OCI-LY7 (cell line): ENCODE results near the gene FAM171A1. TPM values are rescaled to one million over a fixed set of nuclear protein-coding genes. Genes with fewer than 3 reads are reported as not detected.

Source experiments
- BruUV-seq: library from RNA; stranded (reverse); fragments of 400-500 nt; replicated peaks from 2 replicates; lab custom pipeline; 2021; lab: Mats Ljungman, UMichigan
- CTCF ChIA-PET: fragments of 300-600 bp; sonication (Branson Sonifier 250); formaldehyde crosslinking; loops from one replicate; lab custom pipeline; 2022; ENCODE audit warnings: antibody characterized with exemption; ENCODE audit not compliant: unreplicated experiment; lab: Charles Lee
- POLR2A ChIA-PET: fragments of 300-600 bp; sonication (Branson Sonifier 250); formaldehyde crosslinking; loops from one replicate; lab custom pipeline; 2022; ENCODE audit warnings: antibody characterized with exemption; lab: Charles Lee
- DNase-seq: peaks from one replicate; pipeline ENCODE4 v3.0.0-alpha.2; 2015; ENCODE audit warnings: low spot score
- H2AFZ ChIP-seq: fragments of 200-600 bp; sonication (generic), shearing (Covaris generic); 2 replicates; pipeline ENCODE4 v1.6.1; 2014; ENCODE audit warnings: mild to moderate bottlenecking, antibody characterized with exemption, low read length, moderate library complexity
- H3K27ac ChIP-seq: fragments of 200-600 bp; sonication (generic); 2 replicates; pipeline ENCODE4 v1.5.1; 2014; ENCODE audit warnings: mixed run types, low read depth, mild to moderate bottlenecking, moderate library complexity, low read length, inconsistent platforms; ENCODE audit not compliant: poor library complexity, severe bottlenecking
- H3K36me3 ChIP-seq: fragments of 200-600 bp; sonication (generic); 2 replicates; pipeline ENCODE4 v1.6.1; 2014; ENCODE audit warnings: mild to moderate bottlenecking, antibody characterized with exemption, low read length, moderate library complexity, mixed read lengths; ENCODE audit not compliant: insufficient read depth
- H3K4me1 ChIP-seq: fragments of 200-600 bp; sonication (generic); 2 replicates; pipeline ENCODE4 v1.5.1; 2014; ENCODE audit warnings: mild to moderate bottlenecking, low read length; ENCODE audit not compliant: insufficient read depth, poor library complexity, severe bottlenecking
- H3K4me2 ChIP-seq: fragments of 200-600 bp; sonication (generic); 2 replicates; pipeline ENCODE4 v1.6.1; 2014; ENCODE audit warnings: mild to moderate bottlenecking, low read length
- H3K4me3 ChIP-seq: fragments of 200-600 bp; sonication (generic); 2 replicates; pipeline ENCODE4 v1.5.1; 2014; ENCODE audit warnings: mild to moderate bottlenecking, low read depth, low read length; ENCODE audit not compliant: poor library complexity, severe bottlenecking
- H3K79me2 ChIP-seq: fragments of 200-600 bp; sonication (generic); 2 replicates; pipeline ENCODE4 v1.6.1; 2016; ENCODE audit warnings: low read depth, mild to moderate bottlenecking, low read length, moderate library complexity, mixed read lengths; ENCODE audit not compliant: insufficient read depth
- H3K9me2 ChIP-seq: fragments of 200-600 bp; sonication (generic); 2 replicates; pipeline ENCODE4 v1.6.1; 2016; ENCODE audit warnings: mild to moderate bottlenecking, low read length, mixed read lengths; ENCODE audit not compliant: insufficient read depth
- H3K9me3 ChIP-seq: fragments of 200-600 bp; sonication (generic); 2 replicates; pipeline ENCODE4 v1.6.1; 2014; ENCODE audit warnings: mild to moderate bottlenecking, mixed run types, low read length, mixed read lengths
- H4K20me1 ChIP-seq: fragments of 200-600 bp; sonication (generic); 2 replicates; pipeline ENCODE4 v1.6.1; 2014; ENCODE audit warnings: mild to moderate bottlenecking, antibody characterized with exemption, low read length, moderate library complexity, mixed read lengths; ENCODE audit not compliant: insufficient read depth
- EZH2phosphoT487 ChIP-seq: fragments of 200-600 bp; sonication (generic); IDR thresholded peaks from 2 replicates; pipeline ENCODE4 v1.6.1; 2018; ENCODE audit warnings: low read depth, borderline replicate concordance, mild to moderate bottlenecking, mixed run types, antibody characterized with exemption, low read length, moderate library complexity, mixed read lengths
- intact Hi-C: fragments of 100-400 bp; cut with micrococcal nuclease; formaldehyde crosslinking; loops from one replicate; pipeline ENCODE4 v1.10.0; 2022; ENCODE audit not compliant: unreplicated experiment
- total RNA-seq, 2 experiments: library from RNA; depleted of rRNA in 1 of 2; stranded (reverse); fragments of >200 nt in 1 of 2; shearing (Covaris generic) in 1 of 2; gene quantifications; 2 replicates each; pipeline ENCODE4 v1.2.3, GENCODE V29; 2014 to 2022
- TF ChIP-seq, protein P1 (sequence below): fragments of 200-600 bp; sonication (generic); conservative IDR thresholded peaks from 2 replicates; pipeline ENCODE4 v1.5.1; 2014; ENCODE audit warnings: mild to moderate bottlenecking, antibody characterized with exemption, low read length, moderate library complexity, mixed read lengths

FAM171A1 gene
- total RNA-seq, 2 experiments from 2014 or later = not detected

DNA sequence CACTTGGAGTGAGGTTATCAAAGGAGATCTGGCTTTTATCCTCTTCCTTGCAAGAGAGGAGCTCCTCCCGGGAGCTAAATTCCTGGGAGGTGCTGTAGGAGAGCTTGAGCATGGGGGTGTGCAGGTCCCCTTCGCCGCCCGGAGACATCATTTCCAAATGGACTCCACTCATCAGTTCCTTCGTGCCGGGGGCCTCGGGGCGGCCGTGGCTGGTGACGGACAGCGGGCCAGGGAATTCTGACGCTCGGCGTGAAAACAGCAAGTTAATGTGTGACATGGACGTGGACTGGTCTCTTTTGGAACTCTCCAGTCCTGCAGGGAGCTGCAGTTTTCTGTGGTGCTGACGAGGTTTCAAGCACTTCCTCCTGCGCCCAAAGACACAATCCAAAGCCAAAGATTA is 156.9 kb downstream of the FAM171A1 start:
- intact Hi-C loops = no loop called here
- H4K20me1 ChIP-seq = no peaks in the 10 kb centered on the region
- CTCF ChIA-PET = no interaction called here

DNA sequence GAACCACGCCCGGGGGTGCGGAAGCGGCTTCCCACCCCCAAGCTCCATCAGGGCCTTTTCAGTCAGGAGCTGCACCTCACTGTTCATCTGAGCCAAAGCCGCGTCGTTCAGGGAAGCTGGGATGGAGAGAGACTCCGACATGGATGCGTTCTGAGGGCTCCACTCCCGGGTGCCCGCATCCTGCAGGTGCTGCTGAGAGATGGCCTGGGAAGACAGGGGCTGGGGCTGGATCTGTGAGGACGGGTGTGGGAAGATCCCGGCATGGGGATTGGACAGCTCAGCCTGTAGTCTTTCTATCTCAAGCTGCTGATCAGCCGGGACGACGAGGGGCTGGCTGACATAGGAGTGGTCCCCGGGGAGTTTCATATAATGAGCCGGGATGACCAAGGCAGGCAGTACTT is 157.6 kb downstream of the FAM171A1 start:
- POLR2A ChIA-PET = no interaction called here
- no peaks in the 10 kb centered on the region for H4K20me1 ChIP-seq
- no peak overlapping the region for H3K4me3 ChIP-seq
- H3K4me1 ChIP-seq = no peaks in the 10 kb centered on the region
- no peaks in the 10 kb centered on the region for H3K36me3 ChIP-seq
- intact Hi-C loops = no loop called here
- H3K27ac ChIP-seq = no peak overlapping the region
- H3K9me2 ChIP-seq = no peaks in the 10 kb centered on the region
- H3K9me3 ChIP-seq = no peaks in the 10 kb centered on the region
- H3K79me2 ChIP-seq = no peaks in the 10 kb centered on the region
- CTCF ChIA-PET = no interaction called here
- BruUV-seq = no TSS peak
- no peak overlapping the region for H2AFZ ChIP-seq
- no peak overlapping the region for H3K4me2 ChIP-seq
- no peak for DNase-seq
- no peak for TF ChIP-seq EZH2phosphoT487
- TF ChIP-seq, protein P1, sequence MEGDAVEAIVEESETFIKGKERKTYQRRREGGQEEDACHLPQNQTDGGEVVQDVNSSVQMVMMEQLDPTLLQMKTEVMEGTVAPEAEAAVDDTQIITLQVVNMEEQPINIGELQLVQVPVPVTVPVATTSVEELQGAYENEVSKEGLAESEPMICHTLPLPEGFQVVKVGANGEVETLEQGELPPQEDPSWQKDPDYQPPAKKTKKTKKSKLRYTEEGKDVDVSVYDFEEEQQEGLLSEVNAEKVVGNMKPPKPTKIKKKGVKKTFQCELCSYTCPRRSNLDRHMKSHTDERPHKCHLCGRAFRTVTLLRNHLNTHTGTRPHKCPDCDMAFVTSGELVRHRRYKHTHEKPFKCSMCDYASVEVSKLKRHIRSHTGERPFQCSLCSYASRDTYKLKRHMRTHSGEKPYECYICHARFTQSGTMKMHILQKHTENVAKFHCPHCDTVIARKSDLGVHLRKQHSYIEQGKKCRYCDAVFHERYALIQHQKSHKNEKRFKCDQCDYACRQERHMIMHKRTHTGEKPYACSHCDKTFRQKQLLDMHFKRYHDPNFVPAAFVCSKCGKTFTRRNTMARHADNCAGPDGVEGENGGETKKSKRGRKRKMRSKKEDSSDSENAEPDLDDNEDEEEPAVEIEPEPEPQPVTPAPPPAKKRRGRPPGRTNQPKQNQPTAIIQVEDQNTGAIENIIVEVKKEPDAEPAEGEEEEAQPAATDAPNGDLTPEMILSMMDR = no peak

More for the DNA sequence above, 156.9 kb downstream of the FAM171A1 start:
- H3K36me3 ChIP-seq = no peaks in the 10 kb centered on the region
- H3K4me3 ChIP-seq = no peak overlapping the region
- no peak for DNase-seq
- H3K9me2 ChIP-seq = no peaks in the 10 kb centered on the region
- H3K9me3 ChIP-seq = no peaks in the 10 kb centered on the region
- no peak overlapping the region for H3K4me2 ChIP-seq
- no TSS peak for BruUV-seq
- no peak for TF ChIP-seq EZH2phosphoT487
- TF ChIP-seq, protein P1 = no peak
- no peaks in the 10 kb centered on the region for H3K79me2 ChIP-seq
- no peak overlapping the region for H3K27ac ChIP-seq
- POLR2A ChIA-PET = no interaction called here
- H2AFZ ChIP-seq = no peak overlapping the region
- H3K4me1 ChIP-seq = no peaks in the 10 kb centered on the region

DNA sequence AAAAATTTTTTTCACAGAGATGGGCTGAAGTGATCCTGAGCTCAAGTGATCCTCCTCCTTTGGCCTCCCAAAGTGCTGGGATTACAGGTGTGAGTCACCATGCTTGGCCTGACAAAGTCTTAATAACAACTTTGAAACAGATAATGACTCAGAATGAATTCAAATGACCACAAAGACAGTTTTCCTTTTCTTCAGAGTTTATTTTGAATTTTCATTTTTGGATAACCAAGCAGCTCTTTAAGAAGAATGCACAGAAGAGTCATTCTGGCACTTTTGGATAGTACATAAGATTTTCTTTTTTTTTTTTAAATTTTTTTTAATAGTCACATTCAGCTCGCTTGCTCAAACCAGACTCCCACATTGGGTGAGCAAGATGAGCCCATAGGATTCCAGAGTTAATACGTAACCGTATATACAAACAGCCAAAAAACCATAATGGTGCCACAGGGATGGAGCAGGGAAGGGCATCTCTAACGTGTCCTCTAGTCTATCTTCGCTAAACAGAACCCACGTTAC is 159.6 kb downstream of the FAM171A1 start:
- no peaks in the 10 kb centered on the region for H4K20me1 ChIP-seq
- H3K4me1 ChIP-seq = no peaks in the 10 kb centered on the region
- H3K4me2 ChIP-seq = no peak overlapping the region
- POLR2A ChIA-PET = interaction anchor here (0.7 kb wide), 1 partner anchor 61 kb away, joined by 4 read pairs; no protein-coding TSS in a partner anchor
- no peaks in the 10 kb centered on the region for H3K9me3 ChIP-seq
- DNase-seq = no peak
- H3K79me2 ChIP-seq = no peaks in the 10 kb centered on the region
- no TSS peak for BruUV-seq
- H3K27ac ChIP-seq = no peak overlapping the region
- H3K9me2 ChIP-seq = no peaks in the 10 kb centered on the region
- TF ChIP-seq EZH2phosphoT487 = no peak
- TF ChIP-seq, protein P1 = no peak
- CTCF ChIA-PET = no interaction called here
- H3K4me3 ChIP-seq = no peak overlapping the region
- intact Hi-C loops = no loop called here
- H3K36me3 ChIP-seq = no peaks in the 10 kb centered on the region
- H2AFZ ChIP-seq = no peak overlapping the region
